Smooth muscle cell (in vitro differentiated cells): ENCODE results near the gene DNM1. TPM values are rescaled to one million over a fixed set of nuclear protein-coding genes. Genes with fewer than 3 reads are reported as not detected.
A peak's percentile ranks its signal among the peaks of the same experiment; 100 is the strongest.
"Not testable (repeated sequence)": the region's sequence is repeated elsewhere in the genome, so short reads cannot be mapped to it uniquely, and the experiment has no call there.

ENCODE experiments used
- DNase-seq: peaks from one replicate; lab custom pipeline; 2025; ENCODE audit not compliant: unreplicated experiment; lab: John Stamatoyannopoulos, UW
- H2AFZ ChIP-seq: fragments of 200-600 bp; sonication (generic); 2 replicates; pipeline ENCODE4 v1.6.0; 2016; ENCODE audit warnings: antibody characterized with exemption, low read depth, mild to moderate bottlenecking
- H3F3A ChIP-seq: fragments of 200-600 bp; sonication (generic); 2 replicates; pipeline ENCODE4 v1.6.0; 2017; ENCODE audit warnings: antibody characterized with exemption, low read depth
- H3K27ac ChIP-seq: fragments of 200-600 bp; sonication (generic); 2 replicates; pipeline ENCODE4 v1.5.1; 2016; ENCODE audit warnings: low read depth, mild to moderate bottlenecking
- H3K27me3 ChIP-seq: fragments of 200-600 bp; sonication (generic); 2 replicates; pipeline ENCODE4 v1.6.1; 2016; ENCODE audit warnings: low read depth, mild to moderate bottlenecking
- H3K36me3 ChIP-seq: fragments of 200-600 bp; sonication (generic); 2 replicates; pipeline ENCODE4 v1.5.1; 2016; ENCODE audit warnings: low read depth
- H3K4me1 ChIP-seq: fragments of 200-600 bp; sonication (generic); 2 replicates; pipeline ENCODE4 v1.5.1; 2016; ENCODE audit warnings: low read depth
- H3K4me2 ChIP-seq: fragments of 200-600 bp; sonication (generic); 2 replicates; pipeline ENCODE4 v1.6.0; 2016; ENCODE audit warnings: mild to moderate bottlenecking
- H3K4me3 ChIP-seq: fragments of 200-600 bp; sonication (generic); 2 replicates; pipeline ENCODE4 v1.5.1; 2016; ENCODE audit warnings: mild to moderate bottlenecking
- H3K79me2 ChIP-seq: fragments of 200-600 bp; sonication (generic); 2 replicates; pipeline ENCODE4 v1.6.0; 2016; ENCODE audit warnings: low read depth, mild to moderate bottlenecking
- H3K9ac ChIP-seq: fragments of 200-600 bp; sonication (generic); 2 replicates; pipeline ENCODE4 v1.6.0; 2016; ENCODE audit warnings: low read depth
- H3K9me3 ChIP-seq: fragments of 200-600 bp; sonication (generic); replicated peaks from 2 replicates; pipeline ENCODE4 v1.5.1; 2016; ENCODE audit warnings: low read depth
- H4K20me1 ChIP-seq: fragments of 200-600 bp; sonication (generic); 2 replicates; pipeline ENCODE4 v1.6.0; 2016; ENCODE audit warnings: low read depth
- CTCF ChIP-seq: fragments of 200-600 bp; sonication (generic); IDR thresholded peaks from 2 replicates; pipeline ENCODE4 v1.5.1; 2017; ENCODE audit warnings: borderline replicate concordance, mild to moderate bottlenecking, antibody characterized with exemption; ENCODE audit not compliant: insufficient read depth, poor library complexity, severe bottlenecking
- WGBS: methylation state at CpG from one replicate; pipeline ENCODE4 v1.1.7; 2016; ENCODE audit warnings: low lambda C conversion rate; 5-methylcytosine and 5-hydroxymethylcytosine counted together
- polyA plus RNA-seq: library from polyadenylated mRNA; unstranded; fragments of >200 nt; fragmentation: Nextera tagmentation; extraction: Ambion mirVana; gene quantifications from 2 replicates; pipeline ENCODE4 v1.2.1, GENCODE V29; 2016
- total RNA-seq: library from RNA; depleted of rRNA; stranded (reverse); fragments of >200 nt; gene quantifications from 2 replicates; pipeline ENCODE4 v1.2.3, GENCODE V29; 2014

The DNM1 gene
- total and polyA plus RNA-seq, 2 experiments from 2014 or later = 25.3 to 50.7 TPM

DNA sequence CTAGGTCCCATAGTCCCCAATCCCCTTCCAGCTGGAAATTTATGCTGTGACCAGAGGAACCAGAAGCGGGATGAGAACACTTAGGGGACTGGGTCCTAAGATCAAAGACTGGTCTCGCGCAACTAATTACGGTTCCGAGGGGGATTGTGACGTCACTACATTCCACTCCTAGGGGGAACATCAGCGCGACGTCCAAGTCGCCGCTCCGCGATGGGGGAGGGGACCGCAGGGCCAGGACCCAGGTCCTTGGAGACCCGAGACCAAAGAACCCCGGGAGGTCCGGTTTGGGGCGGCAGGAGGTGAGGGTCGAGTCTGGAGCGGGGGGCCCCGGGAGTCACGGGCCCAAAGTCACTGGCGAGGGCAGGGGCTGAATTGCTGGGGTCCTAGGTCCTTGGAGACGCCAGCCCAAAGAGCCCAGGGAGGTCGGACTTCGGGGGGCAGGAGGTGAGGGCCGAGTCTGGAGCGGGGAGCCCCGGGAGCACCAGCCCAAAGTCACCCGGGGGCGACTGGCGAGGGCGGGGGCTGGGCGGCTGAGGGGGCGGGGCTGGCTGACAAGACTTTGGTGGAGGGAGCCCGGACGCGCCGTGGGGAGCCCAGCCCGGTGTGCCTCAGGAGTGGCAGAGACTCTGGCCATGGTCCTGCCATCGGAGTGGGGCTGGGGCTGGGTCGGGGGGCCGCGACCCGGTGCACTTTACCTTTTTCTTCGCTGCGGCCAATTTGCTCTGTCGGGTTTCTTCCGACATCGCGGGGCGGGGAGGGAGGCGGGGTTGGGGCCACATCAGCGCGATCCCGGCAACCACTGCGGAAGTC, 72.2 kb downstream of the DNM1 start, which contains the start of gene GOLGA2:
TSS of gene GOLGA2 (minus strand) at position 810 of the 810 bp plus-strand sequence. CDS start at position 779, 31 bp downstream.
- peak; percentile 88 for DNase-seq
- H3K4me2 ChIP-seq = peak within 1 kb of the TSS; percentile 92
- no peaks in the 10 kb centered on the region for H3F3A ChIP-seq
- peaks cover 11% of the 10 kb centered on the region for H3K36me3 ChIP-seq
- no peak for TF ChIP-seq CTCF
- H3K79me2 ChIP-seq = peaks cover 59% of the 10 kb centered on the region
- H4K20me1 ChIP-seq = peaks cover 44% of the 10 kb centered on the region
- H3K4me3 ChIP-seq = peak within 1 kb of the TSS; percentile 96
- H3K4me1 ChIP-seq = peaks cover 11% of the 10 kb centered on the region
- H2AFZ ChIP-seq = peak within 1 kb of the TSS; percentile 41
- peak within 1 kb of the TSS; percentile 98 for H3K27ac ChIP-seq
- H3K9ac ChIP-seq = peak within 1 kb of the TSS; percentile 100
- H3K9me3 ChIP-seq = no peaks in the 10 kb centered on the region
- under 1% methylated on average over 38 of the region's 57 CpGs for WGBS
- no peaks in the 10 kb centered on the region for H3K27me3 ChIP-seq

DNA sequence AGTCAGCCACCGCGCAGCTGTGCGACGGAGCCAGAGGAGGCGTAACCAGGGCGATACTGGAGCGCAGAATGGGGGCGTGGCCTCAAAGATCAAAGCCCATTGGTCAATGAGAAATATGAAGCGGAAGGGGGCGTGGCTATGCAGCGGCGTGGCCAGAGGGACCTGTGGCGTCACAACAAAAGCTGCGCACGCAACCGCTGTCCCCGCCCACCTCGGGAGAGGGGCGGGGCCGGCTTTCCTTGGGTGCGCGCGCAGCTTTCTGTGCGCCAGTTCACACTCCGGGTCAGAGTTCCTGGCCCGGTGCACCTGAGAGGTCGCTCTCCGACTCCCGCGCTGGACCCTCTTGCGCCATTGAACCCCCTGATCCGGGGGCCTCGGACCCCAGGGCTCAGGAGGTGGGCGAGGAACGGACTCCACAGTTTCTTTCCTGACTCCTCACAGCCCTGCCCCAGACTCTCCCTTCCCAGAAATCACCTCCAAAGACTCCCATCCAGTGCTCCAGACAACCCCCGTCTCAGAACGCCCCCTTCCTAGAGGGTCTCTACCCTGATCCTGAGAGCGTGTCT, 72.9 kb downstream of the DNM1 start, which contains the start of gene SWI5:
TSS of gene SWI5 (plus strand) at position 269 of the 566 bp plus-strand sequence.
- H3K79me2 ChIP-seq = peaks cover 59% of the 10 kb centered on the region
- H3K36me3 ChIP-seq = peaks cover 11% of the 10 kb centered on the region
- H3K4me1 ChIP-seq = peaks cover 11% of the 10 kb centered on the region
- TF ChIP-seq CTCF = no peak
- H3K27ac ChIP-seq = peak within 1 kb of the TSS; percentile 98
- H3K4me2 ChIP-seq = peak within 1 kb of the TSS; percentile 92
- H3K4me3 ChIP-seq = peak within 1 kb of the TSS; percentile 96
- peak; percentile 98 for DNase-seq
- H3K9ac ChIP-seq = peak within 1 kb of the TSS; percentile 100
- peak within 1 kb of the TSS; percentile 41 for H2AFZ ChIP-seq
- H4K20me1 ChIP-seq = peaks cover 37% of the 10 kb centered on the region
- no peaks in the 10 kb centered on the region for H3F3A ChIP-seq
- H3K9me3 ChIP-seq = no peaks in the 10 kb centered on the region
- 1% methylated on average over 38 of the region's 38 CpGs for WGBS
- no peaks in the 10 kb centered on the region for H3K27me3 ChIP-seq

DNA sequence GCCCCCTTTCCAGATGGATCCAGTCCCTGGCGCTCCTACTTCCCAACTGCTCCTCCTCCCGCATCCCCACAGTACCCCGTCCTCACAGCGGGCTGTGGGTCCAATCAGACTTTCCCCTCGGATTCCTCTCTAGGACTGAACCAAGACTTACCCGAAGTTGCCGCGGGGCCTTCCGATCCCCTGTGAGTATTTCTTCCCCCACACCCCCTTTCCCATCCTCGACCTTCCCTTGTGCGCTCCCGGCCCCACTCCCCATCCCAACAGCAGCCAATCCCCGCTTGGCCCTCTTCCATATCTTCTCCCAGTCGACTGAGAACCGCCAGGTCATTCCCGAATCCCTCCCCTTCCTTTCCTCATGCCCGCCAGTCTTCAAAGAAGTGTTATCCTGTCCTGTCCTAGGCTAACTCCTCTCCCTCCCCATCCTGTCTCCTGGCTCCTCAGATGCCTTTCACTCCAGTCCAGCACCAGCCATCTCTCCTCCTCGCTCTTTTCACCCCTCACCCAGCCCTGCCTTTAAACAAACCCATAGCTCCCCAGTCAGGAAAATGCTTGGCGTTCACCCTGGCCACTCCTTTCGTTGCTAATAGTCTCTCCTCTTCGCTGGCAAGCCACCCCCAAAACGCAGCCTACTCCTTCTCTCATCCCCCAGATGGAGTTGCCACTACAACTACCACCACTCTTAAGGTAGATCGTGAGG, 73.5 kb downstream of the DNM1 start:
- DNase-seq = no peak
- WGBS = 15% methylated on average over 19 of the region's 23 CpGs
- Histone ChIP-seq H3K4me2 (peak overlapping the region; percentile 92), H4K20me1 (peaks cover 30% of the 10 kb centered on the region), H3F3A (no peaks in the 10 kb centered on the region), H2AFZ (peak overlapping the region; percentile 41), H3K4me3 (peak overlapping the region; percentile 96), H3K9me3 (no peaks in the 10 kb centered on the region), H3K9ac (peak overlapping the region; percentile 74), H3K79me2 (peaks cover 55% of the 10 kb centered on the region), H3K4me1 (peaks cover 11% of the 10 kb centered on the region), H3K36me3 (peaks cover 9% of the 10 kb centered on the region), H3K27me3 (no peaks in the 10 kb centered on the region), H3K27ac (peak overlapping the region; percentile 41)
- TF ChIP-seq CTCF = no peak

DNA sequence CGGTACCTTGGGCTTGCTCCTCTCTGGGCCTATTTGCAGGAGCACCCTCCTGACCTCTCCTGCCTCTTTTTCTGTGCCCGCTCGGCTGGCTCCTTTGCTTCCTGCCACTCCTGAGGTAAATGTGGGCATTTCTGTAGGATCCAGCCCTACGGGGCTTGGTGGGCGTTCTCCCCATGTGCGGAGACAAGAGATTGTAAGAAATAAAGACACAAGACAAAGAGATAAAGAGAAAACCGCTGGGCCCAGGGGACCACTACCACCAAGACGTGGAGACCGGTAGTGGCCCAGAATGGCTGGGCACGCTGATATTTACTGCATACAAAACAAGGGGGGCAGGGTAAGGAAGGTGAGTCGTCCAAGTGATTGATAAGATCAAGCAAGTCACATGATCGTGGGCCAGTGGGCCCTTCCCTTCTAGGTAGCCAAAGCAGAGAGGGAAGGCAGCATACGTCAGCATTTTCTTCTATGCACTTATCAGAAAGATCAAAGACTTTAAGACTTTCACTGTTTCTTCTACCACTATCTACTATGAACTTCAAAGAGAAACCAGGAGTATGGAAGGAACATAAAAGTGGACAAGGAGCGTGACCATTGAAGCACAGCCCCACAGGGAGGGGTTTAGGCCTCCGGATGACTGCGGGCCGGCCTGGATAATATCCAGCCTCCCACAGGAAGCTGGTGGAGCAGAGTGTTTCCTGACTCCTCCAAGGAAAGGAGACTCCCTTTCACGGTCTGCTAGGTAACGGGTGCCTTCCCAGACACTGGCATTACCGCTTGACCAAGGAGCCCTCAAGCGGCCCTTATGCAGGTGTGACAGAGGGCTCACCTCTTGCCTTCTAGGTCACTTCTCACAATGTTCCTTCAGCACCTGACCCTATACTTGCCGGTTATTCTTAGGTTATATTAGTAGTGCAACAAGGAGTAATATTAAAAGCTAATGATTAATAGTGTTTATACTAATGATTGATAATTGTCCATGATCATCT, 76.2 kb downstream of the DNM1 start:
- WGBS = 74% methylated on average over 22 of the region's 22 CpGs
- not testable (repeated sequence) for H3K9me3 ChIP-seq, H4K20me1 ChIP-seq, DNase-seq, H3K27ac ChIP-seq, H3K4me3 ChIP-seq, H3K4me1 ChIP-seq, H3F3A ChIP-seq, H3K36me3 ChIP-seq, H3K4me2 ChIP-seq, H2AFZ ChIP-seq, H3K27me3 ChIP-seq, H3K9ac ChIP-seq
- H3K79me2 ChIP-seq = peaks cover 28% of the 10 kb centered on the region
